Lung (tissue), 12 donors: ENCODE data around the gene FUS. TPM values are rescaled to one million over a fixed set of nuclear protein-coding genes. Genes with fewer than 3 reads are reported as not detected.

Experiments used
- ATAC-seq: fragments of 200-7000 bp; cut with Tn5 transposase; one replicate; pipeline ENCODE4 v1.9.1; 2020; ENCODE audit warnings: moderate number of reproducible peaks; ENCODE audit not compliant: insufficient read depth, low FRiP score
- DNase-seq, 3 donors: peaks; one replicate each; pipeline ENCODE4 v3.0.0-alpha.2; 2013 to 2017
- H3K27ac ChIP-seq, 2 donors: one replicate each; pipeline ENCODE4 v1.5.1; 2013; ENCODE audit warnings: mild to moderate bottlenecking in 2 of 2, moderate library complexity in 2 of 2, control low read depth in 1 of 2, inconsistent platforms in 1 of 2, low read depth in 1 of 2, low read length in 1 of 2
- H3K27me3 ChIP-seq, 3 donors: one replicate each; pipeline ENCODE4 v1.5.1; 2013; ENCODE audit warnings: low read length in 2 of 3; ENCODE audit not compliant: control insufficient read depth in 3 of 3, insufficient read depth in 3 of 3
- H3K36me3 ChIP-seq, 4 donors: one replicate each; pipeline ENCODE4 v1.5.1; 2013; ENCODE audit warnings: low read length in 4 of 4, mild to moderate bottlenecking in 1 of 4, moderate library complexity in 1 of 4; ENCODE audit not compliant: control insufficient read depth in 4 of 4, insufficient read depth in 4 of 4
- H3K4me1 ChIP-seq, 5 donors: one replicate each; pipeline ENCODE4 v1.5.1; 2013; ENCODE audit warnings: low read length in 5 of 5, mild to moderate bottlenecking in 2 of 5, moderate library complexity in 1 of 5; ENCODE audit not compliant: control insufficient read depth in 5 of 5, insufficient read depth in 5 of 5
- H3K4me3 ChIP-seq: one replicate; pipeline ENCODE4 v1.5.1; 2013; ENCODE audit warnings: mild to moderate bottlenecking, control low read depth, moderate library complexity
- H3K9ac ChIP-seq, 2 donors: one replicate each; pipeline ENCODE4 v1.5.1; 2013; ENCODE audit warnings: low read length in 2 of 2, control low read depth in 1 of 2; ENCODE audit not compliant: insufficient read depth in 1 of 2
- H3K9me3 ChIP-seq, 4 donors: one replicate each; pipeline ENCODE4 v1.5.1; 2013; ENCODE audit warnings: low read length in 3 of 4, mild to moderate bottlenecking in 1 of 4, moderate library complexity in 1 of 4; ENCODE audit not compliant: control insufficient read depth in 4 of 4, insufficient read depth in 3 of 4
- WGBS, 2 donors: extraction: QIAGEN DNeasy Blood & Tissue Kit; methylation state at CpG; one replicate each; pipeline ENCODE4 v1.1.7; 2013; 5-methylcytosine and 5-hydroxymethylcytosine counted together
- polyA plus RNA-seq, 2 donors: library from polyadenylated mRNA; stranded (reverse); fragments of 200-250 nt; gene quantifications; one replicate each; pipeline ENCODE4 v1.2.1, GENCODE V29; 2013
- total RNA-seq, 2 donors: library from RNA; depleted of rRNA in 1 of 2; stranded (reverse); fragments of >200 nt in 1 of 2; gene quantifications; one replicate each; pipeline ENCODE4 v1.2.1, GENCODE V29; 2014 to 2021
- TF ChIP-seq, protein P1 (sequence below): IDR thresholded peaks from 2 replicates; pipeline ENCODE4 v1.5.1; 2012; ENCODE audit warnings: mild to moderate bottlenecking; ENCODE audit errors: control extremely low read depth, extremely low read depth
- donor health status: control.
- donor health status: control.
- donor health status: Bipolar disorder and iron deficiency.
- donor health status: healthy.
- donor health status: DM: yes; HTN: yes; CAD: no.

FUS gene
- total and polyA plus RNA-seq, 4 donors: 110 to 272 (median 242) TPM

DNA sequence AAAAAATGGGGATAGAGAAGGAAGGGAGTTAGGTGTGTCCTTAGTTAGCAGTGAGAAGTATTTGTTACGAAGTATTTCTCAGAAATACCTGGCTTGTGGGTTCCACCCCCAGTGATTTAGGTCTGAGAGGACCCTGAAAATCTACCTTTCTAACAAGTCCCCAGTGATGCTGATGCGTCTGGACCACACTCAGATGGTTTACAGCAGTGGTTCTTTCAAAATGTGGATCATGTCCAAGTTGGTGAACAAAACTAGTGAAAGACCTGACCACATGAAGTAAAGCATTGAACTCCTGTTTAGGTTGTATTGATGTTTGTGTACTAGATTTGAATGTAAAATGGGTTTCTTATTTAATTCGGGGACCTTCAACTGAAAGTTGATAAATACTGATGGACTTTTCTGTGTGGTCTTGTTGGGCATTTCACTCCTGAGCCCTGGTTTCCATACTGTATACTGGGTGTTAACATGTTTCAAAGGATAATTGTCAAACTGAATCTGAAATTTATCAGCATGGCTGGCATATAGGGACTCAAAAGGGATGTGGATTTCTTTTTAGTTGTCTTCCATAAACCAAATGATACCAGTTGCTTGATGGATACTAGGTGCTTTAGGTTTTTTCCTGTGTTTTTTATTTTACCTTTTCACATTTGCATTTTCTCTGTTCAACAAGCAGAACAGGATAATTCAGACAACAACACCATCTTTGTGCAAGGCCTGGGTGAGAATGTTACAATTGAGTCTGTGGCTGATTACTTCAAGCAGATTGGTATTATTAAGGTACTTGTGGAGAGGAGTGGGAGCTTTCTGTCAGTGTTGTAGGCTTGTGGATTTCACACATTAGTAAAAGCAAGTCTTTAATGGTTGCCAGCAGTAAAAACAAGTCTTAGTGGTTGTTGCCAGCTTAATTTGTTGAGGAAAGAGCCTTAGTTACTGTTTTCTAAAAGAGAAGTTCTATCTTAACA lies 8.8 kb downstream of the FUS start:
- ATAC-seq: no peak
- no peak overlapping the region for H3K4me3 ChIP-seq
- TF ChIP-seq, protein P1, sequence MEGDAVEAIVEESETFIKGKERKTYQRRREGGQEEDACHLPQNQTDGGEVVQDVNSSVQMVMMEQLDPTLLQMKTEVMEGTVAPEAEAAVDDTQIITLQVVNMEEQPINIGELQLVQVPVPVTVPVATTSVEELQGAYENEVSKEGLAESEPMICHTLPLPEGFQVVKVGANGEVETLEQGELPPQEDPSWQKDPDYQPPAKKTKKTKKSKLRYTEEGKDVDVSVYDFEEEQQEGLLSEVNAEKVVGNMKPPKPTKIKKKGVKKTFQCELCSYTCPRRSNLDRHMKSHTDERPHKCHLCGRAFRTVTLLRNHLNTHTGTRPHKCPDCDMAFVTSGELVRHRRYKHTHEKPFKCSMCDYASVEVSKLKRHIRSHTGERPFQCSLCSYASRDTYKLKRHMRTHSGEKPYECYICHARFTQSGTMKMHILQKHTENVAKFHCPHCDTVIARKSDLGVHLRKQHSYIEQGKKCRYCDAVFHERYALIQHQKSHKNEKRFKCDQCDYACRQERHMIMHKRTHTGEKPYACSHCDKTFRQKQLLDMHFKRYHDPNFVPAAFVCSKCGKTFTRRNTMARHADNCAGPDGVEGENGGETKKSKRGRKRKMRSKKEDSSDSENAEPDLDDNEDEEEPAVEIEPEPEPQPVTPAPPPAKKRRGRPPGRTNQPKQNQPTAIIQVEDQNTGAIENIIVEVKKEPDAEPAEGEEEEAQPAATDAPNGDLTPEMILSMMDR: no peak
- DNase-seq: no peak
- peaks cover 74 to 89% (median 86%) of the 10 kb centered on the region in 4 donors for H3K36me3 ChIP-seq
- peaks cover 0 to 4% (median 0%) of the 10 kb centered on the region in 5 donors for H3K4me1 ChIP-seq
- no peak overlapping the region for H3K9ac ChIP-seq
- WGBS, 2 donors: 91 to 93% methylated on average over 3 of the region's 3 CpGs
- H3K27ac ChIP-seq: no peak overlapping the region
- no peaks in the 10 kb centered on the region for H3K27me3 ChIP-seq
- H3K9me3 ChIP-seq: no peaks in the 10 kb centered on the region

DNA sequence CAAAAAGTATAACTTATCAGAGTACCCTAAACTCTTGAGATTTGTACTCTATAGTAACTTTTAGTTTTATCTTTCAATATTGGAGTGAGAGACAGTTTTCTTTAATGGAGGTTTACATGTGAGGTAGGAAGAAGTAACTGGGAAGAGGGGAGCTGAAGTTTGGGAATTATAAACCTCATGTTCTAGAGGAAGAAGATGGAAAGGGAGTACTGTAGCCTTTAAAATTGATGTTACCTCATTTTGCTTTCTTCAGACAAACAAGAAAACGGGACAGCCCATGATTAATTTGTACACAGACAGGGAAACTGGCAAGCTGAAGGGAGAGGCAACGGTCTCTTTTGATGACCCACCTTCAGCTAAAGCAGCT lies 9.5 kb downstream of the FUS start:
- Histone ChIP-seq H3K9ac (no peak overlapping the region), H3K27ac (no peak overlapping the region), H3K4me1 (peaks cover 0 to 1% (median 0%) of the 10 kb centered on the region in 5 donors), H3K27me3 (no peaks in the 10 kb centered on the region), H3K9me3 (no peaks in the 10 kb centered on the region), H3K4me3 (no peak overlapping the region), H3K36me3 (peaks cover 76 to 87% (median 81%) of the 10 kb centered on the region in 4 donors)
- no peak for ATAC-seq
- WGBS, 2 donors: 94% methylated on average over 2 of the region's 2 CpGs
- DNase-seq: no peak
- TF ChIP-seq, protein P1: no peak

DNA sequence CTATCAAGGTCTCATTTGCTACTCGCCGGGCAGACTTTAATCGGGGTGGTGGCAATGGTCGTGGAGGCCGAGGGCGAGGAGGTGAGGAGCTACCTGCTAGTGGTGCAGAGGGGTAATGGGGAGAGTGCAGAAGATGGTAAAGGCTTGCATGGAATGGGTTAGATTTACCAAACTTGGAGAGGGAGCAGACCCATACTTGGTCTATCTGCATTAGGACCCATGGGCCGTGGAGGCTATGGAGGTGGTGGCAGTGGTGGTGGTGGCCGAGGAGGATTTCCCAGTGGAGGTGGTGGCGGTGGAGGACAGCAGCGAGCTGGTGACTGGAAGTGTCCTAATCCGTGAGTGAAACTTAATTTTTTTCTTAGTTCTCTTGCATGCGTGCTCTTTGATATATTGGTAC lies 10.1 kb downstream of the FUS start:
- Histone ChIP-seq H3K27ac (no peak overlapping the region), H3K4me1 (peaks cover 0 to 1% (median 0%) of the 10 kb centered on the region in 5 donors), H3K9me3 (no peaks in the 10 kb centered on the region), H3K4me3 (no peak overlapping the region), H3K36me3 (peaks cover 76 to 88% (median 80%) of the 10 kb centered on the region in 4 donors), H3K9ac (no peak overlapping the region), H3K27me3 (no peaks in the 10 kb centered on the region)
- TF ChIP-seq, protein P1: no peak
- ATAC-seq (no peak), DNase-seq (no peak)
- 94 to 95% methylated on average over 12 of the region's 12 CpGs for WGBS, 2 donors
